Vagina (tissue), 2 donors: ENCODE results near the gene IQGAP3. TPM values are rescaled to one million over a fixed set of nuclear protein-coding genes. Genes with fewer than 3 reads are reported as not detected.

ENCODE experiments used
- DNase-seq, 2 donors: peaks; one replicate each; pipeline ENCODE4 v3.0.0-alpha.2; 2017; ENCODE audit errors: extremely low spot score in 2 of 2
- H3K27ac ChIP-seq: fragments of 200-600 bp; sonication (generic); one replicate; pipeline ENCODE4 v1.5.1; 2019
- H3K27me3 ChIP-seq: fragments of 200-600 bp; sonication (generic); one replicate; pipeline ENCODE4 v1.5.1; 2019
- H3K36me3 ChIP-seq, 2 donors: fragments of 200-600 bp; sonication (generic); one replicate each; pipeline ENCODE4 v1.5.1; 2017 to 2019
- H3K4me1 ChIP-seq: fragments of 200-600 bp; sonication (generic); one replicate; pipeline ENCODE4 v1.5.1; 2019
- H3K4me3 ChIP-seq, 2 donors: fragments of 200-600 bp; sonication (generic); 1 replicate in 1 of 2; 2 replicates in 1 of 2; pipeline ENCODE4 v1.5.1; 2016 to 2019
- H3K9me3 ChIP-seq: fragments of 200-600 bp; sonication (generic); one replicate; pipeline ENCODE4 v1.5.1; 2019
- POLR2A ChIP-seq, 2 donors: fragments of 450-650 bp; IDR thresholded peaks; one replicate each; pipeline ENCODE4 v1.6.1; 2017; ENCODE audit warnings: antibody characterized with exemption in 2 of 2, mild to moderate bottlenecking in 2 of 2, moderate library complexity in 2 of 2
- POLR2AphosphoS5 ChIP-seq, 2 donors: sonication (generic); formaldehyde crosslinking; IDR thresholded peaks; one replicate each; pipeline ENCODE4 v1.9.0; 2017; ENCODE audit warnings: antibody characterized with exemption in 2 of 2, mild to moderate bottlenecking in 2 of 2, low read depth in 1 of 2; ENCODE audit not compliant: insufficient read depth in 1 of 2
- intact Hi-C: fragments of 100-400 bp; cut with DNase I; formaldehyde crosslinking; loops from one replicate; pipeline ENCODE4 v1.15.1; 2023
- total RNA-seq: library from RNA; depleted of rRNA; stranded (reverse); fragments of >200 nt; gene quantifications from one replicate; pipeline ENCODE4 v1.2.3, GENCODE V29; 2016
- TF ChIP-seq, protein P1 (sequence below), 3 experiments: fragments of 450-650 bp in 2 of 3; fragments of 200-600 bp in 1 of 3; sonication (generic) in 1 of 3; IDR thresholded peaks; one replicate each; pipeline ENCODE4 v1.5.1; 2017 to 2019; ENCODE audit warnings: antibody characterized with exemption in 3 of 3, mild to moderate bottlenecking in 2 of 3, moderate library complexity in 2 of 3

The IQGAP3 gene
- total RNA-seq, 1 donor from 2014 or later: 2.9 TPM

DNA sequence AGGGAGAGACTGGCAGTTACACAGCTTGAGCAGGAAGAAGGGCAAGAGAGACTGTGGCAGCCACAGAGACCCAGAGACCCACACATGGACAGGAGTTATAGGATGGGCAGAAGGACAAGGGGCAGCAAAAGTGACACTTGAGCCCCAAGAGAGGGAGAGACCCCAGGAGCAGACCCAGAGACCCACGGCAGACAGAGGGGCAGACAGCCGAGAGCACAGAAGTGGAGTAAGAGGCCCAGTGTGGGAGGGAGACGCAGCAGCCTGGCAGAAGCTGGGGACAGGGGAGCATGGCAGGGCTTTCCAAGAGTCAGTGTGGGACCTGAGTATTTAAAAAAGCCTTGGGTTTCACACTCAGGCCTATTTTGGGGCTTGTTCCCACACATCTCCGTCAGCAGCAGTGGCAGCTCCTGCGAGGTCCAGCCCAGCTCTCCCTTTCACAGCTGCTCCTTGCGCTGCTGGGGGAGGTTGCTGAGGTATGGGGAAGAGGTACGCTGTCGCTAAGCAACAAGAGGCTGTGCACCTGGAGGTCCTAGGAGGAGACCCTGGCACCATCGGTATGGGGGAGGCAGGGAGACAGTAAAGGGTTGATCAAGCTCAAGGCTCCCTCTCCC, 62.8 kb downstream of the IQGAP3 start:
- Histone ChIP-seq H3K4me3 (no peak overlapping the region), H3K36me3 (no peaks in the 10 kb centered on the region), H3K9me3 (no peaks in the 10 kb centered on the region), H3K4me1 (peaks cover 46% of the 10 kb centered on the region), H3K27me3 (no peaks in the 10 kb centered on the region), H3K27ac (peak overlapping the region; percentile 92)
- no peak for DNase-seq
- no peak for TF ChIP-seq POLR2AphosphoS5 (IDR thresholded peaks at IDR 0.05; ENCODE audit: insufficient read depth in 1 of 2, low read depth in 1 of 2)
- TF ChIP-seq, protein P1, sequence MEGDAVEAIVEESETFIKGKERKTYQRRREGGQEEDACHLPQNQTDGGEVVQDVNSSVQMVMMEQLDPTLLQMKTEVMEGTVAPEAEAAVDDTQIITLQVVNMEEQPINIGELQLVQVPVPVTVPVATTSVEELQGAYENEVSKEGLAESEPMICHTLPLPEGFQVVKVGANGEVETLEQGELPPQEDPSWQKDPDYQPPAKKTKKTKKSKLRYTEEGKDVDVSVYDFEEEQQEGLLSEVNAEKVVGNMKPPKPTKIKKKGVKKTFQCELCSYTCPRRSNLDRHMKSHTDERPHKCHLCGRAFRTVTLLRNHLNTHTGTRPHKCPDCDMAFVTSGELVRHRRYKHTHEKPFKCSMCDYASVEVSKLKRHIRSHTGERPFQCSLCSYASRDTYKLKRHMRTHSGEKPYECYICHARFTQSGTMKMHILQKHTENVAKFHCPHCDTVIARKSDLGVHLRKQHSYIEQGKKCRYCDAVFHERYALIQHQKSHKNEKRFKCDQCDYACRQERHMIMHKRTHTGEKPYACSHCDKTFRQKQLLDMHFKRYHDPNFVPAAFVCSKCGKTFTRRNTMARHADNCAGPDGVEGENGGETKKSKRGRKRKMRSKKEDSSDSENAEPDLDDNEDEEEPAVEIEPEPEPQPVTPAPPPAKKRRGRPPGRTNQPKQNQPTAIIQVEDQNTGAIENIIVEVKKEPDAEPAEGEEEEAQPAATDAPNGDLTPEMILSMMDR (IDR thresholded peaks at IDR 0.05): no peak
- TF ChIP-seq POLR2A (IDR thresholded peaks at IDR 0.05): no peak
- intact Hi-C loops: loop anchor here (10.0 kb wide), 1 partner anchor 75 kb away; no protein-coding TSS in a partner anchor

DNA sequence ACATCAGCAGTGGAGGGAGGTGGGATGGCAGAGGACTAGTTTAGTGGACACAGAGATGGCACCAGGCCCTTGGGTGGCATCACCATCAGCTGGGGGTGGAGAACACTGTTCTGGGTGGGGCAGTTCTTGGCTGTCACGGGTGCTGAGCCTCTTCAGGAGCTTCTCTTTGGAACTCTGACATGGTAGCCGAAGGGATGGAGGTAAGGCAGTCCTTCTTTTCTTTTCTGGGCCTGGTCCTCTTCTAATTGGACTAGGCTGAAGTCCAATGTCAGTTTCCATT, 63.5 kb downstream of the IQGAP3 start:
- intact Hi-C loops: no loop called here
- no peak for DNase-seq
- Histone ChIP-seq H3K4me3 (no peak overlapping the region), H3K27ac (peak overlapping the region; percentile 92), H3K27me3 (no peaks in the 10 kb centered on the region), H3K4me1 (peaks cover 53% of the 10 kb centered on the region), H3K36me3 (no peaks in the 10 kb centered on the region), H3K9me3 (no peaks in the 10 kb centered on the region)
- TF ChIP-seq, protein P1 (IDR thresholded peaks at IDR 0.05): no peak
- TF ChIP-seq POLR2A (IDR thresholded peaks at IDR 0.05): no peak
- TF ChIP-seq POLR2AphosphoS5 (IDR thresholded peaks at IDR 0.05; ENCODE audit: insufficient read depth in 1 of 2, low read depth in 1 of 2): no peak

GRCh38 chr1:156508205-156508954, 64.0 kb downstream of the IQGAP3 start:
- DNase-seq: no peak
- H3K27me3 ChIP-seq: no peaks in the 10 kb centered on the region
- peak overlapping the region in 1 of 2 donors; percentile 3 for H3K4me3 ChIP-seq
- peaks cover 58% of the 10 kb centered on the region for H3K4me1 ChIP-seq
- intact Hi-C loops: no loop called here
- H3K36me3 ChIP-seq: no peaks in the 10 kb centered on the region
- peak overlapping the region; percentile 92 for H3K27ac ChIP-seq
- TF ChIP-seq POLR2AphosphoS5 (IDR thresholded peaks at IDR 0.05; ENCODE audit: insufficient read depth in 1 of 2, low read depth in 1 of 2): peak; percentile 68 to 83
- TF ChIP-seq, protein P1 (IDR thresholded peaks at IDR 0.05): no peak
- H3K9me3 ChIP-seq: no peaks in the 10 kb centered on the region

GRCh38 chr1:156506450-156506849, 65.9 kb downstream of the IQGAP3 start:
- no peak for DNase-seq
- intact Hi-C loops: no loop called here
- Histone ChIP-seq H3K36me3 (no peaks in the 10 kb centered on the region), H3K27ac (peak overlapping the region; percentile 99), H3K4me1 (peaks cover 77% of the 10 kb centered on the region), H3K9me3 (no peaks in the 10 kb centered on the region), H3K4me3 (no peak overlapping the region), H3K27me3 (no peaks in the 10 kb centered on the region)
- TF ChIP-seq, protein P1 (IDR thresholded peaks at IDR 0.05): no peak
- no peak for TF ChIP-seq POLR2A (IDR thresholded peaks at IDR 0.05)

GRCh38 chr1:156505679-156506298, 66.6 kb downstream of the IQGAP3 start:
- H3K4me3 ChIP-seq: peak overlapping the region; percentile 30 to 41
- H3K27me3 ChIP-seq: no peaks in the 10 kb centered on the region
- H3K4me1 ChIP-seq: peaks cover 74% of the 10 kb centered on the region
- no peak for TF ChIP-seq POLR2AphosphoS5 (IDR thresholded peaks at IDR 0.05; ENCODE audit: insufficient read depth in 1 of 2, low read depth in 1 of 2)
- TF ChIP-seq POLR2A (IDR thresholded peaks at IDR 0.05): no peak
- TF ChIP-seq, protein P1 (IDR thresholded peaks at IDR 0.05): no peak
- H3K9me3 ChIP-seq: no peaks in the 10 kb centered on the region
- peak overlapping the region; percentile 99 for H3K27ac ChIP-seq
- DNase-seq: no peak
- intact Hi-C loops: no loop called here
- H3K36me3 ChIP-seq: no peaks in the 10 kb centered on the region
